Measurements from ENCODE around the gene TRAF6. TPM values are rescaled to one million over a fixed set of nuclear protein-coding genes. Genes with fewer than 3 reads are reported as not detected.

The TRAF6 gene
- polyA plus RNA-seq, 1 experiment: 6.2 TPM

DNA sequence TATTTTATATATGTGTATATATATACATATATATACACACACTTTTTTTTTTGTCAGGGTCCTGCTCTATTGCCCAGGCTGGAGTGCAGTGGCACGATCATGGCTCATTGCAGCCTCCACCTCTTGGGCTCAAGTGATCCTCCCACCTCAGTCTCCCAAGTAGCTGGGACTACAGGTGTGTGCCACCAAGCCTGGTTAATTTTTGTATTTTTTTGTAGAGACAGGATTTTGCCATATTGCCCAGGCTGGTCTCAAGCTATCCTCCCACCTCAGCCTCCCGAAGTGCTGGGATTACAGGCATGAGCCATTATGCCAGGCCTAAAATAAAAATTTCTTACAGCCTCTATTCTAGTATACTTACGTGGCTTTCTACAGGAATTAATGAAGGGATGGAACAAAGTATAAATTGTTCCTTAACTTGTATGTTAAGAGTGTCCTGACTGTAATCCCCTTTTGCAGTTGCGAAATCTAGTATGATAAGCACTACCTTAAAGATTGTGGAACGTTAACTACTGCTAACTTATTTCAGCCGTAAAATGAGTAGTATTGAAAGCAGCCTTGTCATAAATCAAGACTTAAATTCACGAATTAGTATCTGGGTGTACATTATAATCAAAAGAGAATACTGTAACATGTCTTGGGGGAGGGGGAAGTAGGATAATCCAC is 2.1 kb downstream of the TRAF6 start:
- no peaks in the 10 kb centered on the region for H3K36me3 ChIP-seq (ENCODE audit: control insufficient read depth, insufficient read depth, low read length)
- DNase-seq (ENCODE audit: low read depth): no peak
- ChIA-PET POLR2A (no interaction called here), CTCF (interaction anchor here (1.0 to 2.8 kb wide), 4 partner anchors 13 to 215 kb away, joined by 3 to 10 read pairs (median 6); no protein-coding TSS in a partner anchor)
- TF ChIP-seq, protein P1, sequence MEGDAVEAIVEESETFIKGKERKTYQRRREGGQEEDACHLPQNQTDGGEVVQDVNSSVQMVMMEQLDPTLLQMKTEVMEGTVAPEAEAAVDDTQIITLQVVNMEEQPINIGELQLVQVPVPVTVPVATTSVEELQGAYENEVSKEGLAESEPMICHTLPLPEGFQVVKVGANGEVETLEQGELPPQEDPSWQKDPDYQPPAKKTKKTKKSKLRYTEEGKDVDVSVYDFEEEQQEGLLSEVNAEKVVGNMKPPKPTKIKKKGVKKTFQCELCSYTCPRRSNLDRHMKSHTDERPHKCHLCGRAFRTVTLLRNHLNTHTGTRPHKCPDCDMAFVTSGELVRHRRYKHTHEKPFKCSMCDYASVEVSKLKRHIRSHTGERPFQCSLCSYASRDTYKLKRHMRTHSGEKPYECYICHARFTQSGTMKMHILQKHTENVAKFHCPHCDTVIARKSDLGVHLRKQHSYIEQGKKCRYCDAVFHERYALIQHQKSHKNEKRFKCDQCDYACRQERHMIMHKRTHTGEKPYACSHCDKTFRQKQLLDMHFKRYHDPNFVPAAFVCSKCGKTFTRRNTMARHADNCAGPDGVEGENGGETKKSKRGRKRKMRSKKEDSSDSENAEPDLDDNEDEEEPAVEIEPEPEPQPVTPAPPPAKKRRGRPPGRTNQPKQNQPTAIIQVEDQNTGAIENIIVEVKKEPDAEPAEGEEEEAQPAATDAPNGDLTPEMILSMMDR (IDR thresholded peaks at IDR 0.05; ENCODE audit: insufficient read depth, low read depth, low read length): no peak
- peak overlapping the region; percentile 16 for H3K4me3 ChIP-seq (ENCODE audit: low read depth, low read length)
- H3K27me3 ChIP-seq (ENCODE audit: control insufficient read depth, insufficient read depth, low read length): no peaks in the 10 kb centered on the region

- ChIA-PET POLR2A (no interaction called here), CTCF (interaction anchor here (0.9 to 3.2 kb wide), 4 partner anchors 9 to 246 kb away, joined by 3 to 27 read pairs (median 8); partner anchors contain the start of gene TRAF6)
- TF ChIP-seq, protein P1 (IDR thresholded peaks at IDR 0.05; ENCODE audit: insufficient read depth, low read depth, low read length): no peak
- Histone ChIP-seq H3K4me3 (ENCODE audit: low read depth, low read length) (no peak overlapping the region), H3K36me3 (ENCODE audit: control insufficient read depth, insufficient read depth, low read length) (peaks cover 2% of the 10 kb centered on the region; the same call in 1 of the 2 replicates), H3K27me3 (ENCODE audit: control insufficient read depth, insufficient read depth, low read length) (no peaks in the 10 kb centered on the region)
- DNase-seq (ENCODE audit: low read depth): no peak
Observed at GRCh38 chr11:36501236-36501635, 8.8 kb downstream of the TRAF6 start.

- POLR2A ChIA-PET: no interaction called here
- Histone ChIP-seq H3K36me3 (ENCODE audit: control insufficient read depth, insufficient read depth, low read length) (peaks cover 2% of the 10 kb centered on the region; the same call in 1 of the 2 replicates), H3K4me3 (ENCODE audit: low read depth, low read length) (no peak overlapping the region), H3K27me3 (ENCODE audit: control insufficient read depth, insufficient read depth, low read length) (no peaks in the 10 kb centered on the region)
- CTCF ChIA-PET: interaction anchor here (0.5 to 3.2 kb wide), 6 partner anchors 8 to 208 kb away, joined by 3 to 27 read pairs (median 3); partner anchors contain the start of gene TRAF6
- TF ChIP-seq, protein P1 (IDR thresholded peaks at IDR 0.05; ENCODE audit: insufficient read depth, low read depth, low read length): no peak
- DNase-seq (ENCODE audit: low read depth): peak; percentile 80
Observed at GRCh38 chr11:36500315-36500721, 9.8 kb downstream of the TRAF6 start.

DNA sequence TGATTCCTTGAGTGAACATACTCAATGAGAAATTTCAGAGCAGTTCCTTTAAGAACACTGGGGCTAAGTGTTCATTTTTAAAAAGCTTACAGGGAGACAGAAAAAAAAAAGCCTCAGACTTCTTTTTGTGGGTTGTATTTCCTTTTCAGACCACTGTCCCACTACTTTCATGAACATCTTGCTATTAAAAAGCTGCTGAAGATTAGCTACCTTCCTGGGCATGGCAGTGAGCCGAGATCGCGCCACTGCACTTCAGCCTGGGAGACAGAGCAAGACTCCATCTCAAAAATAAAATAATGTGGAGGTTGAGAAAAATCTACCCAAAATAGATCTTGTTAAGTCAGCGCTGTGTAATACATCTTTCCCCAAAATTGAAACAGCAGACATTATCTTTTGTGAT is 10.8 kb downstream of the TRAF6 start:
- Histone ChIP-seq H3K4me3 (ENCODE audit: low read depth, low read length) (no peak overlapping the region), H3K36me3 (ENCODE audit: control insufficient read depth, insufficient read depth, low read length) (peaks cover 2% of the 10 kb centered on the region; the same call in 1 of the 2 replicates), H3K27me3 (ENCODE audit: control insufficient read depth, insufficient read depth, low read length) (no peaks in the 10 kb centered on the region)
- POLR2A ChIA-PET: no interaction called here
- no peak for DNase-seq (ENCODE audit: low read depth)
- TF ChIP-seq, protein P1 (IDR thresholded peaks at IDR 0.05; ENCODE audit: insufficient read depth, low read depth, low read length): no peak
- CTCF ChIA-PET: interaction anchor here (0.6 to 1.4 kb wide), 2 partner anchors 10 to 207 kb away, joined by 3 to 6 read pairs (median 5); no protein-coding TSS in a partner anchor

- no peak for DNase-seq (ENCODE audit: low read depth)
- H3K36me3 ChIP-seq (ENCODE audit: control insufficient read depth, insufficient read depth, low read length): peaks cover 2% of the 10 kb centered on the region; the same call in 1 of the 2 replicates
- CTCF ChIA-PET: interaction anchor here (0.6 to 1.3 kb wide), 3 partner anchors 10 to 207 kb away, joined by 3 to 6 read pairs (median 4); no protein-coding TSS in a partner anchor
- TF ChIP-seq, protein P1 (IDR thresholded peaks at IDR 0.05; ENCODE audit: insufficient read depth, low read depth, low read length): no peak
- H3K4me3 ChIP-seq (ENCODE audit: low read depth, low read length): no peak overlapping the region
- no peaks in the 10 kb centered on the region for H3K27me3 ChIP-seq (ENCODE audit: control insufficient read depth, insufficient read depth, low read length)
- POLR2A ChIA-PET: no interaction called here
Observed at GRCh38 chr11:36498721-36499120, 11.4 kb downstream of the TRAF6 start.

Data from BJ (cell line).